GM23248 (cell line): ENCODE data around the gene CD300A.

ENCODE experiments used
- EZH2 ChIP-seq: fragments of 200-600 bp; sonication (generic); IDR thresholded peaks from 2 replicates; pipeline ENCODE4 v1.6.1; 2018; ENCODE audit warnings: antibody characterized with exemption, mild to moderate bottlenecking; ENCODE audit not compliant: insufficient read depth, poor library complexity, severe bottlenecking
- EZH2phosphoT487 ChIP-seq: fragments of 200-600 bp; sonication (generic); IDR thresholded peaks from 2 replicates; pipeline ENCODE4 v1.6.1; 2018; ENCODE audit warnings: antibody characterized with exemption, moderate library complexity, mild to moderate bottlenecking, low read depth; ENCODE audit not compliant: insufficient read depth

DNA sequence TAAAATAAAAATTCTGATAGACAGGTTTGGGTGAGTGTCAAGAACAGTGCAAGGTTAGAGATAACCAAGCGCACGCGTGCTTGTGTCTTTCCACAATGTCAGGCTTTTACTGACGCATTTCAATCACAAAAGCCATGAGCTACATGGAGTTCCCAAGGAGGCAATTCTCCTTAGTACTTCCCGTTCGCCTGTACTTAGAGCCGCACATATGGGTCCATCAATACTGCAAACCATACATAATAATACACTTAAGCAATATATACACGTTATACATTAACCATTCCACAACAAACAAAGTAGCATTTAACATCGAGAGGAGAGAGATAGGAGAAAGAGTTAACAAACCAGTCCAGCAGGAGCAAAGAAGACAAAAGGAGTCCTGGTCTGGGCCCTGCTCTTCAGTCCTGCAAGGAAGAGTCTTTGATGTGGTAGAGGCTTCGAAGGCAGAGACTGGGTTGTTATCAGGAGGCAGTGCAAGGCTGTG is 46.5 kb upstream of the CD300A start:
- no peak for TF ChIP-seq EZH2phosphoT487
- no peak for TF ChIP-seq EZH2
